Gastrocnemius medialis (tissue), 4 donors: ENCODE data around the gene DCP1A. TPM values are rescaled to one million over a fixed set of nuclear protein-coding genes. Genes with fewer than 3 reads are reported as not detected.

ENCODE experiments used
- ATAC-seq, 2 donors: fragments of 150-250 bp; one replicate each; pipeline ENCODE4 v1.9.1; 2016
- DNase-seq, 2 donors: peaks; one replicate each; pipeline ENCODE4 v3.0.0-alpha.2; 2019
- H3K27ac ChIP-seq, 4 donors: fragments of 200-600 bp; sonication (generic); 1 replicate in 1 of 4; 2 replicates in 3 of 4; pipeline ENCODE4 v1.5.1; 2016 to 2018; ENCODE audit warnings: mild to moderate bottlenecking in 2 of 4, moderate library complexity in 1 of 4
- H3K27me3 ChIP-seq, 3 donors: fragments of 200-600 bp; sonication (generic) in 2 of 3; 1 replicate in 1 of 3; 2 replicates in 2 of 3; pipeline versions ENCODE4 v1.5.1 to v1.6.0; 2016 to 2019; ENCODE audit warnings: mild to moderate bottlenecking in 1 of 3, moderate library complexity in 1 of 3
- H3K36me3 ChIP-seq, 2 donors: fragments of 200-600 bp; sonication (generic) in 1 of 2; one replicate each; pipeline ENCODE4 v1.5.1; 2017 to 2018
- H3K4me1 ChIP-seq, 2 donors: fragments of 200-600 bp; sonication (generic) in 1 of 2; one replicate each; pipeline ENCODE4 v1.5.1; 2016 to 2017; ENCODE audit warnings: mild to moderate bottlenecking in 2 of 2
- H3K4me3 ChIP-seq, 4 donors: fragments of 200-600 bp; sonication (generic) in 3 of 4; 1 replicate in 1 of 4; 2 replicates in 3 of 4; pipeline ENCODE4 v1.5.1; 2016 to 2019; ENCODE audit warnings: mild to moderate bottlenecking in 2 of 4
- H3K9me3 ChIP-seq, 3 donors: fragments of 200-600 bp; sonication (generic) in 2 of 3; 1 replicate in 1 of 3; 2 replicates in 2 of 3; pipeline ENCODE4 v1.5.1; 2016 to 2019
- POLR2A ChIP-seq, 2 donors: fragments of 450-650 bp; IDR thresholded peaks; one replicate each; pipeline ENCODE4 v1.6.1; 2017; ENCODE audit warnings: antibody characterized with exemption in 2 of 2, mild to moderate bottlenecking in 2 of 2, moderate library complexity in 2 of 2
- in situ Hi-C, 4 donors: fragments of 200-750 bp; cut with MboI; loops; one replicate each; pipeline versions ENCODE4 v1.15.0 to v1.8.0; 2017; ENCODE audit warnings: low sequenced_read_pairs in 4 of 4
- intact Hi-C: fragments of 100-400 bp; cut with DNase I; formaldehyde crosslinking; loops from one replicate; pipeline ENCODE4 v1.15.1; 2023; ENCODE audit warnings: low total_unique reads
- total RNA-seq, 4 donors: library from RNA; depleted of rRNA; stranded (reverse); fragments of >200 nt; gene quantifications; one replicate each; pipeline versions ENCODE4 v1.1.0 to v1.2.3, GENCODE V29; 2016
- TF ChIP-seq, protein P1 (sequence below), 5 experiments: fragments of 450-650 bp in 3 of 5; fragments of 200-600 bp in 2 of 5; sonication (generic) in 2 of 5; IDR thresholded peaks in 4 of 5; conservative IDR thresholded peaks in 1 of 5; 1 replicate in 4 of 5; 2 replicates in 1 of 5; pipeline ENCODE4 v1.5.1; 2016 to 2019; ENCODE audit warnings: antibody characterized with exemption in 5 of 5, mild to moderate bottlenecking in 3 of 5, moderate library complexity in 3 of 5

The DCP1A gene
- total RNA-seq, 4 donors from 2014 or later: 10.9 to 18.4 (median 15.2) TPM

GRCh38 chr3:53243165-53243564 is 104.2 kb downstream of the DCP1A start:
- Histone ChIP-seq H3K4me3 (no peak overlapping the region), H3K36me3 (peaks cover 0 to 27% of the 10 kb centered on the region in 2 donors), H3K27ac (peak overlapping the region in 2 of 4 donors; percentile 75 to 81), H3K4me1 (peaks cover 36 to 39% of the 10 kb centered on the region in 2 donors), H3K9me3 (no peaks in the 10 kb centered on the region), H3K27me3 (no peaks in the 10 kb centered on the region)
- intact Hi-C loops (no loop called here), in situ Hi-C loops (no loop called here)
- DNase-seq: no peak
- no peak for ATAC-seq
- no peak for TF ChIP-seq POLR2A (IDR thresholded peaks at IDR 0.05)
- TF ChIP-seq, protein P1, sequence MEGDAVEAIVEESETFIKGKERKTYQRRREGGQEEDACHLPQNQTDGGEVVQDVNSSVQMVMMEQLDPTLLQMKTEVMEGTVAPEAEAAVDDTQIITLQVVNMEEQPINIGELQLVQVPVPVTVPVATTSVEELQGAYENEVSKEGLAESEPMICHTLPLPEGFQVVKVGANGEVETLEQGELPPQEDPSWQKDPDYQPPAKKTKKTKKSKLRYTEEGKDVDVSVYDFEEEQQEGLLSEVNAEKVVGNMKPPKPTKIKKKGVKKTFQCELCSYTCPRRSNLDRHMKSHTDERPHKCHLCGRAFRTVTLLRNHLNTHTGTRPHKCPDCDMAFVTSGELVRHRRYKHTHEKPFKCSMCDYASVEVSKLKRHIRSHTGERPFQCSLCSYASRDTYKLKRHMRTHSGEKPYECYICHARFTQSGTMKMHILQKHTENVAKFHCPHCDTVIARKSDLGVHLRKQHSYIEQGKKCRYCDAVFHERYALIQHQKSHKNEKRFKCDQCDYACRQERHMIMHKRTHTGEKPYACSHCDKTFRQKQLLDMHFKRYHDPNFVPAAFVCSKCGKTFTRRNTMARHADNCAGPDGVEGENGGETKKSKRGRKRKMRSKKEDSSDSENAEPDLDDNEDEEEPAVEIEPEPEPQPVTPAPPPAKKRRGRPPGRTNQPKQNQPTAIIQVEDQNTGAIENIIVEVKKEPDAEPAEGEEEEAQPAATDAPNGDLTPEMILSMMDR (IDR thresholded peaks at IDR 0.05 in 4 of 5, conservative IDR thresholded peaks at IDR 0.05 in 1 of 5): no peak

DNA sequence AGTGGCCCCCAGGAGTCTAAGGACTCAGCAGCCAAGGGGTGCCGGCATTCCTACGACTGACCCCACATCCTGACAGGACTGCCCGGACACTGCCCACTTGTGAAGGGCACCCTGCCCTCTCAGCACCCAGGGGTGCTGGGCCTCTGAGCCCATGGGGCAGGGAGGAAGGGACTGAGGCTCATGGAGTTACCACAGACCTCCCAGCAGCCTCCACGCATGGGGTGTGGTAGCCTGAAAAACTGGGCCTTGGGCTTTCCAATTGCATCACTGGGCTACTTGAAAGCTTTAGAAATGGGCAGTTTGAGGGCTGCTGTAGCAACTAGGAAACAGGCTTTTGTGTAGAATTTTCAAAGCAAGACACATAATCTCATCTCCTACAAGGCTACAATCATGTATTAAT is 104.7 kb downstream of the DCP1A start:
- in situ Hi-C loops: no loop called here
- H3K36me3 ChIP-seq: peaks cover 0 to 32% of the 10 kb centered on the region in 2 donors

GRCh38 chr3:53242155-53242554 is 105.2 kb downstream of the DCP1A start:
- TF ChIP-seq, protein P1 (IDR thresholded peaks at IDR 0.05 in 4 of 5, conservative IDR thresholded peaks at IDR 0.05 in 1 of 5): no peak
- TF ChIP-seq POLR2A (IDR thresholded peaks at IDR 0.05): no peak
- Histone ChIP-seq H3K4me3 (no peak overlapping the region), H3K27me3 (no peaks in the 10 kb centered on the region), H3K9me3 (no peaks in the 10 kb centered on the region), H3K4me1 (peaks cover 36 to 39% of the 10 kb centered on the region in 2 donors), H3K27ac (peak overlapping the region; percentile 66 to 81 (median 72)), H3K36me3 (peaks cover 0 to 35% of the 10 kb centered on the region in 2 donors)
- in situ Hi-C loops: no loop called here
- ATAC-seq: peak in 1 of 2 donors; percentile 72
- intact Hi-C loops: no loop called here
- peak; percentile 46 to 47 for DNase-seq

More for the DNA sequence above, 104.7 kb downstream of the DCP1A start:
- ATAC-seq (no peak), DNase-seq (no peak)
- peaks cover 36 to 39% of the 10 kb centered on the region in 2 donors for H3K4me1 ChIP-seq
- intact Hi-C loops: no loop called here
- H3K27me3 ChIP-seq: no peaks in the 10 kb centered on the region
- TF ChIP-seq, protein P1 (IDR thresholded peaks at IDR 0.05 in 4 of 5, conservative IDR thresholded peaks at IDR 0.05 in 1 of 5): no peak
- TF ChIP-seq POLR2A (IDR thresholded peaks at IDR 0.05): no peak
- no peak overlapping the region for H3K4me3 ChIP-seq
- H3K27ac ChIP-seq: peak overlapping the region; percentile 66 to 81 (median 72)
- H3K9me3 ChIP-seq: no peaks in the 10 kb centered on the region

- H3K27me3 ChIP-seq: no peaks in the 10 kb centered on the region
- no peak overlapping the region for H3K4me3 ChIP-seq
- ATAC-seq: peak; percentile 61 to 89
- no peak for TF ChIP-seq POLR2A (IDR thresholded peaks at IDR 0.05)
- TF ChIP-seq, protein P1 (IDR thresholded peaks at IDR 0.05 in 4 of 5, conservative IDR thresholded peaks at IDR 0.05 in 1 of 5): no peak
- H3K36me3 ChIP-seq: peaks cover 0 to 35% of the 10 kb centered on the region in 2 donors
- DNase-seq: peak; percentile 53 to 84
- H3K4me1 ChIP-seq: peaks cover 40 to 47% of the 10 kb centered on the region in 2 donors
- H3K27ac ChIP-seq: peak overlapping the region; percentile 66 to 81 (median 72)
- no peaks in the 10 kb centered on the region for H3K9me3 ChIP-seq
- in situ Hi-C loops (no loop called here), intact Hi-C loops (no loop called here)
Observed at GRCh38 chr3:53240989-53241972, 106.1 kb downstream of the DCP1A start.
